ENCODE data around the gene UTS2B. TPM values are rescaled to one million over a fixed set of nuclear protein-coding genes. Genes with fewer than 3 reads are reported as not detected.
"Not testable (repeated sequence)": the region's sequence is repeated elsewhere in the genome, so short reads cannot be mapped to it uniquely, and the experiment has no call there.

The UTS2B gene
- total RNA-seq, 6 experiments from 2014 or later, result 0.73 to 1.8 (median 1.0) TPM

GRCh38 chr3:191280882-191281281 lies 49.4 kb downstream of the UTS2B start:
- peaks cover 16% of the 10 kb centered on the region for H3K4me1 Mint-ChIP-seq (ENCODE audit: low read depth)

GRCh38 chr3:191280111-191280510 lies 50.2 kb downstream of the UTS2B start:
- peaks cover 16% of the 10 kb centered on the region for H3K4me1 Mint-ChIP-seq (ENCODE audit: low read depth)
- TF ChIP-seq, protein P1, sequence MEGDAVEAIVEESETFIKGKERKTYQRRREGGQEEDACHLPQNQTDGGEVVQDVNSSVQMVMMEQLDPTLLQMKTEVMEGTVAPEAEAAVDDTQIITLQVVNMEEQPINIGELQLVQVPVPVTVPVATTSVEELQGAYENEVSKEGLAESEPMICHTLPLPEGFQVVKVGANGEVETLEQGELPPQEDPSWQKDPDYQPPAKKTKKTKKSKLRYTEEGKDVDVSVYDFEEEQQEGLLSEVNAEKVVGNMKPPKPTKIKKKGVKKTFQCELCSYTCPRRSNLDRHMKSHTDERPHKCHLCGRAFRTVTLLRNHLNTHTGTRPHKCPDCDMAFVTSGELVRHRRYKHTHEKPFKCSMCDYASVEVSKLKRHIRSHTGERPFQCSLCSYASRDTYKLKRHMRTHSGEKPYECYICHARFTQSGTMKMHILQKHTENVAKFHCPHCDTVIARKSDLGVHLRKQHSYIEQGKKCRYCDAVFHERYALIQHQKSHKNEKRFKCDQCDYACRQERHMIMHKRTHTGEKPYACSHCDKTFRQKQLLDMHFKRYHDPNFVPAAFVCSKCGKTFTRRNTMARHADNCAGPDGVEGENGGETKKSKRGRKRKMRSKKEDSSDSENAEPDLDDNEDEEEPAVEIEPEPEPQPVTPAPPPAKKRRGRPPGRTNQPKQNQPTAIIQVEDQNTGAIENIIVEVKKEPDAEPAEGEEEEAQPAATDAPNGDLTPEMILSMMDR (IDR thresholded peaks at IDR 0.05), result no peak
- H3K27me3 Mint-ChIP-seq (ENCODE audit: insufficient read depth), result no peaks in the 10 kb centered on the region
- H3K36me3 Mint-ChIP-seq (ENCODE audit: low read depth), result no peaks in the 10 kb centered on the region
- no peak overlapping the region for H3K4me3 Mint-ChIP-seq
- no peaks in the 10 kb centered on the region for H3K9me3 Mint-ChIP-seq
- H3K27ac Mint-ChIP-seq, result no peak overlapping the region
- DNase-seq, result no peak

More at GRCh38 chr3:191280882-191281281, 49.4 kb downstream of the UTS2B start:
- H3K4me3 Mint-ChIP-seq, result no peak overlapping the region
- no peak overlapping the region for H3K27ac Mint-ChIP-seq
- no peaks in the 10 kb centered on the region for H3K9me3 Mint-ChIP-seq
- no peak for DNase-seq
- H3K27me3 Mint-ChIP-seq (ENCODE audit: insufficient read depth), result no peaks in the 10 kb centered on the region
- no peaks in the 10 kb centered on the region for H3K36me3 Mint-ChIP-seq (ENCODE audit: low read depth)
- TF ChIP-seq, protein P1 (IDR thresholded peaks at IDR 0.05), result no peak

GRCh38 chr3:191275751-191276150 lies 54.6 kb downstream of the UTS2B start:
- no peak for DNase-seq
- TF ChIP-seq, protein P1 (IDR thresholded peaks at IDR 0.05), result no peak
- Mint-ChIP-seq H3K27ac (no peak overlapping the region), H3K36me3 (ENCODE audit: low read depth) (no peaks in the 10 kb centered on the region), H3K9me3 (no peaks in the 10 kb centered on the region), H3K27me3 (ENCODE audit: insufficient read depth) (no peaks in the 10 kb centered on the region; the same call in 1 of the 2 replicates), H3K4me1 (ENCODE audit: low read depth) (no peaks in the 10 kb centered on the region), H3K4me3 (no peak overlapping the region)

DNA sequence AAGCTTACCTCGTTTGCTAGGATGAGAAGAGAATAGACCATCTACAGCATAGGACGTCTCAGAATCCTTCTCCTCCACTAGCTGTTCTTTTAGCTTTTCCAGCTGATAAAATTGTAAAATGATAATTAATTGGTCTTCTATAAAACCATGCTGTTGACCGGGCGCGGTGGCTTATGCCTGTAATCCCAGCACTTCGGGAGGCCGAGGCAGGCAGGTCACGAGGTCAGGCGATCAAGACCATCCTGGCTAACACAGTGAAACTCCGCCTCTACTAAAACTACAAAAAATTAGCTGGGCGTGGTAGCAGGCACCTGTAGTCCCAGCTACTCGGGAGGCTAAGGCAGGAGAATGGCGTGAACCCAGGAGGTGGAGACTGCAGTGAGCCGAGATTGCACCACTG lies 55.1 kb downstream of the UTS2B start:
- H3K27ac Mint-ChIP-seq; H3K4me3 Mint-ChIP-seq; H3K36me3 Mint-ChIP-seq (ENCODE audit: low read depth); H3K4me1 Mint-ChIP-seq (ENCODE audit: low read depth); H3K9me3 Mint-ChIP-seq; H3K27me3 Mint-ChIP-seq (ENCODE audit: insufficient read depth); DNase-seq: not testable (repeated sequence)

DNA sequence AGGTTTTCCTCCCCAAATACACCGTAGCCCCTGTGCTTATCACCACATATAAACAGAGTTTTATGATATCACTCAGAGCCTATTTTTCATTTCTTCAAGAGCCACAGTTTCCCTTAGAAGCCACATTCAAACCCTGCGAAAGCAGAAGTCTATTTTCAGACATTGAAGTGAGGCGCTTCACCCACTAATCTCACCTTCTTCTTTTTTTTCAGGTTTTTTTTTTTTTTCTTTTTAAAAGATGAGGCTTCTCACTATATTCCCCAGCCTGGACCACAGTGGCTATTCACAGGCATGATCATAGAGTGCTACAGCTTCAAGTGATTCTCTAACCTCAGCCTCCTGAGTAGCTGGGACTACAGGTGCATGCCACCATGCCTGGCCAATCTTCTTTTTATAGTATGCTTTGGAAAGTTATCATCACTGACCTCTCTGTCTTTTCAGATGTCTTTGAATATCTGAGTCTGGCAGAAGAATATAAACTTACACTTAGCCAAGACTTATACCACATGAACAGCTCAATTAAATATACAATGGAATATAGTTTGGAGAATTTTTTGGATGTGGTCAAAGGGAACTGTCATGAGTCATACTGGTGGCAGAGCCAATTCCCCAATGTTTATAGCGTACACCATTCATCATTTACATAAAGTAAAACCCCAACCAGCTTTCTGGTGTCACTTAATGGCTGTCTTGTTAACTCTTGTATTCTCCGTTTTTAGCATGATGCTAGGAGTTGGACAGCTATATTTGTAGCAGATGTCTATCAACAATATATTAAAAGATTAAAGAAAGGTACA lies 60.8 kb downstream of the UTS2B start:
- Mint-ChIP-seq H3K36me3 (ENCODE audit: low read depth) (peaks cover 11% of the 10 kb centered on the region), H3K27ac (no peak overlapping the region), H3K27me3 (ENCODE audit: insufficient read depth) (no peaks in the 10 kb centered on the region; the same call in 1 of the 2 replicates), H3K4me3 (no peak overlapping the region), H3K9me3 (no peaks in the 10 kb centered on the region), H3K4me1 (ENCODE audit: low read depth) (peaks cover 6% of the 10 kb centered on the region; the same call in 1 of the 2 replicates)
- TF ChIP-seq, protein P1 (IDR thresholded peaks at IDR 0.05), result no peak
- no peak for DNase-seq

DNA sequence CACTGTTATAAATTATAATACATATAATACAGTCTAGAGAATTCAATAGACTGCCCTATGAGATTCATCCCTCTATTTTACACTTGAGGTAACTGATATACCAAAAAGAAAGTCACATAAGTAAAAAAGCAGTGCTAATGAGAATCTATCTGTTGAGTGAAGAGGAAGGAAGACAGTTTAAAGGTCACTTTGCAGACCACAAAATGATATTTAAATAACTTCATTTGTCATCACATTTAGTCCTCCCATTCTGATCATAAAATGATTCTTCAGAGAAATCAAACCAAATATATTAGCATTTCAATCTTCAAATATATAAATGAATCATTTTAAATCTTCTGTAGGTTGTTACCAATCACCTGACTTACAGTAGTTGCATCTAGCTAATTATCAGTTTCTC lies 61.6 kb downstream of the UTS2B start:
- no peak overlapping the region for H3K4me3 Mint-ChIP-seq
- H3K27me3 Mint-ChIP-seq (ENCODE audit: insufficient read depth), result no peaks in the 10 kb centered on the region; the same call in 1 of the 2 replicates
- no peak overlapping the region for H3K27ac Mint-ChIP-seq
- TF ChIP-seq, protein P1 (IDR thresholded peaks at IDR 0.05), result no peak
- peaks cover 11% of the 10 kb centered on the region; the same call in 1 of the 2 replicates for H3K4me1 Mint-ChIP-seq (ENCODE audit: low read depth)
- no peak for DNase-seq
- H3K36me3 Mint-ChIP-seq (ENCODE audit: low read depth), result peaks cover 11% of the 10 kb centered on the region
- no peaks in the 10 kb centered on the region for H3K9me3 Mint-ChIP-seq

All from HFFc6 (cell line).